Liver (tissue), 3 donors: Measurements from ENCODE around the gene ATXN1.

ENCODE experiments used
- RAD21 ChIP-seq, 2 donors: IDR thresholded peaks; 2 replicates each; pipeline ENCODE4 v1.6.1; 2016; ENCODE audit warnings: antibody characterized with exemption in 2 of 2, mild to moderate bottlenecking in 2 of 2
- TF ChIP-seq, protein P1 (sequence below): fragments of 150-350 bp; IDR thresholded peaks from 2 replicates; pipeline ENCODE4 v1.5.1; 2017; ENCODE audit warnings: improper control_type of control experiment, low read depth, low read length; ENCODE audit not compliant: missing input control
- donor health status: healthy.
- donor health status: healthy.

DNA sequence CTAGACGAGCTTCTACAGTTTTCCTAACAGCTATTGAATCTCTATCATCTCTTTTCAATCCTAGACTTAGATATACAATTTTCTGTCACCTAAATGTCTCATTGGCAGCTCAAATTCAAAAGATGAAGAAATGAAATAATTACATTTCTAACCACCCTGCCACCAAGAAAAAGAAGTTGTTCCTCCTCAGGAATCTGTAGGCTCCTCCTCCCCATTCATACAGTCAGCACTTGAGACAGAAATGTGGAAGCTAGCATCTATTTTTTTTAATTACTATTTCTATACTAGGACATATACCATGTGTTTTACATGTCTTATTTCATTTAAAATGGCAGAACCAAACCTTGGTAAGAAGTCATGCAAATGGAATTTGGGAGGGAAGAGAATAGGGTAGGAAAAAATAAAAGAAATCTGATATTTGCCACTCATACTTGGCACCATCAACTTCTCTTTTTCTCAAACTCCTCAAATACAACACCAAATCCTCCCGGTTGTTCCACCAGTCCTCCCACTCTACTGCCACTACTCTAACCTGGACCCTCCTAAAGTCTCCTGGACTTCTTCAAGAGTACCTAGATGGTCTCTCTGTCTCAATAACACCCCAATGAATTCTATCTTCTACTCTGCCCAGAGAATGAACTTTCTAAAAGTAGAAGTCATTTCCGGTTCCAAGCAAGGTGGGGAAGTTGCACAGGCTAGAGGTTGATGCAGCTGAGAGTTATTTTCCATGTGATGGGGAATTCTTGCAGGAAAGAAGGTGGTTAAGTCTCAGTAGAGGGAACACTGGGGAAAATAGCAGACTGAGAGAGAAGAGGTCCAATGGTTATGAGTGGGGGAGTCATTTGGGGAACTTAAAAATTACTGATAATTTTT lies 54.1 kb downstream of the ATXN1 start:
- no peak for TF ChIP-seq RAD21 (IDR thresholded peaks at IDR 0.05)
- TF ChIP-seq, protein P1, sequence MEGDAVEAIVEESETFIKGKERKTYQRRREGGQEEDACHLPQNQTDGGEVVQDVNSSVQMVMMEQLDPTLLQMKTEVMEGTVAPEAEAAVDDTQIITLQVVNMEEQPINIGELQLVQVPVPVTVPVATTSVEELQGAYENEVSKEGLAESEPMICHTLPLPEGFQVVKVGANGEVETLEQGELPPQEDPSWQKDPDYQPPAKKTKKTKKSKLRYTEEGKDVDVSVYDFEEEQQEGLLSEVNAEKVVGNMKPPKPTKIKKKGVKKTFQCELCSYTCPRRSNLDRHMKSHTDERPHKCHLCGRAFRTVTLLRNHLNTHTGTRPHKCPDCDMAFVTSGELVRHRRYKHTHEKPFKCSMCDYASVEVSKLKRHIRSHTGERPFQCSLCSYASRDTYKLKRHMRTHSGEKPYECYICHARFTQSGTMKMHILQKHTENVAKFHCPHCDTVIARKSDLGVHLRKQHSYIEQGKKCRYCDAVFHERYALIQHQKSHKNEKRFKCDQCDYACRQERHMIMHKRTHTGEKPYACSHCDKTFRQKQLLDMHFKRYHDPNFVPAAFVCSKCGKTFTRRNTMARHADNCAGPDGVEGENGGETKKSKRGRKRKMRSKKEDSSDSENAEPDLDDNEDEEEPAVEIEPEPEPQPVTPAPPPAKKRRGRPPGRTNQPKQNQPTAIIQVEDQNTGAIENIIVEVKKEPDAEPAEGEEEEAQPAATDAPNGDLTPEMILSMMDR, result no peak
